Measurements from ENCODE around the gene SPOPL. TPM values are rescaled to one million over a fixed set of nuclear protein-coding genes. Genes with fewer than 3 reads are reported as not detected.

SPOPL gene
- total and polyA plus RNA-seq, 3 donors from 2014 or later: 9.1 to 14.2 (median 10.6) TPM

DNA sequence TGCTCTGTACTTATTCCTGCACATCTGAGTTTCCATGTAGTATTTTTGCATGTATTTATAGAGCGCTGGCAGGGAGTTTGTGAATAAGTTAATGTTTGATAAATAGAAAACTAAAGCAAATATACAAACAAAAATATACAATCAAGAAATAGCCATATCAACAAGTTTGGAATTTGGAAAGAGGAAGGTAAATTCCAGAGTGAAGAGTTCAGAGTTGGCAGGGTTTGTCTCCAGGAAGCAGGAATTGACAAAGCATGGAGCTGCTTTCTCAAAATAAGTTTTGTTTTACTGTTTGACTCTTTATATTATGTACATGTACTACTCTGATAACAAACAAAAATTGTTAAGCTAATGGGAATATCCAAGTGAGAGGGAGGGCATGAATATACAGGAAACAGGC is 80.3 kb downstream of the SPOPL start:
- Histone ChIP-seq H3K27ac (no peak overlapping the region), H3K27me3 (no peaks in the 10 kb centered on the region), H3K9me3 (no peaks in the 10 kb centered on the region), H3K4me1 (no peaks in the 10 kb centered on the region), H3K36me3 (ENCODE audit: low read depth, missing control alignments) (no peaks in the 10 kb centered on the region), H3K4me3 (no peak overlapping the region)
- WGBS, 2 donors: 98% methylated on average over 1 of the region's 1 CpG
- intact Hi-C loops (cut with DNase I; ENCODE audit: low total_unique reads): no loop called here
- no peak for DNase-seq
- TF ChIP-seq POLR2A (IDR thresholded peaks at IDR 0.05): no peak
- TF ChIP-seq CTCF (IDR thresholded peaks at IDR 0.05): no peak

GRCh38 chr2:138589663-138590062 is 88.1 kb downstream of the SPOPL start:
- H3K27me3 ChIP-seq: no peaks in the 10 kb centered on the region
- no peak overlapping the region for H3K27ac ChIP-seq
- no peaks in the 10 kb centered on the region for H3K4me1 ChIP-seq
- H3K36me3 ChIP-seq (ENCODE audit: low read depth, missing control alignments): no peaks in the 10 kb centered on the region
- H3K9me3 ChIP-seq: no peaks in the 10 kb centered on the region
- no peak for TF ChIP-seq POLR2A (IDR thresholded peaks at IDR 0.05)
- H3K4me3 ChIP-seq: no peak overlapping the region
- 95 to 100% methylated on average over 1 of the region's 1 CpG for WGBS, 2 donors
- intact Hi-C loops (cut with DNase I; ENCODE audit: low total_unique reads): no loop called here
- no peak for DNase-seq

GRCh38 chr2:138596403-138596802 is 94.8 kb downstream of the SPOPL start:
- no peaks in the 10 kb centered on the region for H3K36me3 ChIP-seq (ENCODE audit: low read depth, missing control alignments)
- TF ChIP-seq CTCF (IDR thresholded peaks at IDR 0.05): no peak
- TF ChIP-seq POLR2A (IDR thresholded peaks at IDR 0.05): no peak
- no peaks in the 10 kb centered on the region for H3K4me1 ChIP-seq
- DNase-seq: no peak
- no peak overlapping the region for H3K27ac ChIP-seq
- H3K9me3 ChIP-seq: no peaks in the 10 kb centered on the region
- H3K4me3 ChIP-seq: no peak overlapping the region
- WGBS, 2 donors: 75 to 80% methylated on average over 3 of the region's 3 CpGs
- intact Hi-C loops (cut with DNase I; ENCODE audit: low total_unique reads): no loop called here
- no peaks in the 10 kb centered on the region for H3K27me3 ChIP-seq

GRCh38 chr2:138600732-138601457 is 99.3 kb downstream of the SPOPL start:
- Histone ChIP-seq H3K27me3 (no peaks in the 10 kb centered on the region), H3K9me3 (no peaks in the 10 kb centered on the region), H3K36me3 (ENCODE audit: low read depth, missing control alignments) (no peaks in the 10 kb centered on the region), H3K4me1 (no peaks in the 10 kb centered on the region), H3K27ac (no peak overlapping the region), H3K4me3 (no peak overlapping the region)
- TF ChIP-seq POLR2A (IDR thresholded peaks at IDR 0.05): no peak
- TF ChIP-seq CTCF (IDR thresholded peaks at IDR 0.05): no peak
- 88 to 98% methylated on average over 3 of the region's 3 CpGs for WGBS, 2 donors
- intact Hi-C loops (cut with DNase I; ENCODE audit: low total_unique reads): no loop called here
- DNase-seq: no peak

DNA sequence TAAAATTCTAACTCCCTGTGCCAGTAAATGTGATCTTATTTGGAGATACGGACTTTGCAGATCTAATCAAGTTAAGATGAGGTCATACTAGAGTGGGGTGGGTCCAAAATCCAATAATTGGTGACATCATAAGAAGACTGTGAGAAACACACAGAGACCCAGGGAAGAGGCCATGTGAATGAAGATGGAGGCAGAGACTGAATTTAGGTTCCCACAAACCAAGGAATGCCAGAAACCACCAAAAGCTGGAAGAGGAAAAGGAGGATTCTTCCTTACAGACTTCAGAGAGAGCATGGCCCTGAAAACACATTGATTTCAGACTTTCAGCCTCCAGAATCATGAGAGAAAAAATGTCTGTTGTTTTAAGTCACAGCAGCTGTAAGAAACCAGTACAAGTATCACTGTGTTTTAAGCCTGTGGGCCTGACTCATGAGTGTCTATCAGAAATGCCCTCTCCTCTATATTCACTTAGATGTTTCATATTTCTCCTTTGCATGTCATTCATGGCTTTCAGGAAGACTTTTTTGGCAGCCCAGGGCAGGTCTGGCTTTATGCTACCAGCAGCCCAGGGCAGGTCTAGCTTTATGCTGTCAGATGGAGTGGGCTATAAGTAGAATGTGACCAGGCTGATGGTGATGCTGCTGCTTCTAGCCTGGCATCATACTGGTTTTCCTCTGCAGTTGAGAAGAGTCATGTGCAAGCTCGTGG is 100.0 kb downstream of the SPOPL start:
- DNase-seq: no peak
- intact Hi-C loops (cut with DNase I; ENCODE audit: low total_unique reads): no loop called here
- 72 to 83% methylated on average over 2 of the region's 2 CpGs for WGBS, 2 donors
- H3K36me3 ChIP-seq (ENCODE audit: low read depth, missing control alignments): no peaks in the 10 kb centered on the region
- H3K4me3 ChIP-seq: no peak overlapping the region
- H3K9me3 ChIP-seq: no peaks in the 10 kb centered on the region
- TF ChIP-seq POLR2A (IDR thresholded peaks at IDR 0.05) (no peak), CTCF (IDR thresholded peaks at IDR 0.05) (no peak)
- no peaks in the 10 kb centered on the region for H3K27me3 ChIP-seq
- H3K4me1 ChIP-seq: no peaks in the 10 kb centered on the region
- H3K27ac ChIP-seq: no peak overlapping the region

All from testis (tissue), 3 donors.